IMR-90 (cell line): ENCODE results near the gene DPF3. TPM values are rescaled to one million over a fixed set of nuclear protein-coding genes. Genes with fewer than 3 reads are reported as not detected.
A peak's percentile ranks its signal among the peaks of the same experiment; 100 is the strongest.

Experiments
- ATAC-seq: fragments of 200-7000 bp; cut with Tn5 transposase; 2 replicates; pipeline ENCODE4 v1.9.1; 2020; ENCODE audit warnings: low read depth, mild to moderate bottlenecking, moderate library complexity
- BruUV-seq: library from RNA; stranded (reverse); fragments of 400-500 nt; replicated peaks from 2 replicates; lab custom pipeline; 2021; lab: Mats Ljungman, UMichigan
- CTCF ChIA-PET: fragments of 300-600 bp; formaldehyde crosslinking; extraction: SDS; loops from one replicate; lab custom pipeline; 2021; ENCODE audit warnings: antibody characterized with exemption; lab: Yijun Ruan, JAX
- POLR2A ChIA-PET: fragments of 300-600 bp; sonication (Branson Sonifier 250); formaldehyde crosslinking; loops from one replicate; lab custom pipeline; 2022; ENCODE audit warnings: antibody characterized with exemption; ENCODE audit not compliant: unreplicated experiment; lab: Charles Lee
- DNase-seq: peaks from one replicate; pipeline ENCODE4 v3.0.0; 2013
- H2AFZ ChIP-seq: replicated peaks from 2 replicates; pipeline ENCODE3; 2013; ENCODE audit warnings: low read length, mild to moderate bottlenecking; ENCODE audit not compliant: poor library complexity
- H2AK5ac ChIP-seq: 2 replicates; pipeline ENCODE4 v1.6.1; 2013; ENCODE audit warnings: low read depth, low read length, inconsistent platforms
- H2AK9ac ChIP-seq: replicated peaks from 2 replicates; pipeline ENCODE3; 2013; ENCODE audit warnings: mild to moderate bottlenecking, low read depth, low read length, moderate library complexity; ENCODE audit not compliant: poor library complexity
- H2BK120ac ChIP-seq: 2 replicates; pipeline ENCODE4 v1.6.1; 2013; ENCODE audit warnings: low read depth, low read length, inconsistent platforms
- H2BK15ac ChIP-seq: 3 replicates; pipeline ENCODE4 v1.6.1; 2013; ENCODE audit warnings: low read depth, low read length, inconsistent platforms
- H2BK20ac ChIP-seq: 2 replicates; pipeline ENCODE4 v1.6.1; 2013; ENCODE audit warnings: low read depth, mild to moderate bottlenecking, inconsistent platforms, low read length, moderate library complexity
- H2BK5ac ChIP-seq: 2 replicates; pipeline ENCODE4 v1.6.1; 2013; ENCODE audit warnings: mild to moderate bottlenecking, low read depth, low read length, inconsistent platforms; ENCODE audit not compliant: poor library complexity, severe bottlenecking
- H3K14ac ChIP-seq: replicated peaks from 2 replicates; pipeline ENCODE4 v1.6.1; 2013; ENCODE audit warnings: low read depth, low read length, inconsistent platforms
- H3K18ac ChIP-seq: 2 replicates; pipeline ENCODE4 v1.6.1; 2013; ENCODE audit warnings: low read depth, low read length, control low read depth
- H3K23ac ChIP-seq: 2 replicates; pipeline ENCODE4 v1.6.1; 2013; ENCODE audit warnings: low read depth, low read length, inconsistent platforms
- H3K27ac ChIP-seq: 2 replicates; pipeline ENCODE4 v1.5.1; 2013; ENCODE audit warnings: mild to moderate bottlenecking, control low read depth, low read length; ENCODE audit not compliant: insufficient read depth
- H3K27me3 ChIP-seq: 2 replicates; pipeline ENCODE4 v1.6.1; 2013; ENCODE audit warnings: low read length; ENCODE audit not compliant: control insufficient read depth, insufficient read depth
- H3K36me3 ChIP-seq: 2 replicates; pipeline ENCODE4 v1.6.1; 2013; ENCODE audit warnings: low read length, mixed read lengths; ENCODE audit not compliant: control insufficient read depth, insufficient read depth
- H3K4ac ChIP-seq: 2 replicates; pipeline ENCODE4 v1.6.1; 2013; ENCODE audit warnings: low read depth, low read length, inconsistent platforms
- H3K4me1 ChIP-seq: 2 replicates; pipeline ENCODE4 v1.6.1; 2013; ENCODE audit warnings: low read length, mixed read lengths; ENCODE audit not compliant: control insufficient read depth, insufficient read depth
- H3K4me2 ChIP-seq: 2 replicates; pipeline ENCODE4 v1.6.1; 2013; ENCODE audit warnings: low read depth, mild to moderate bottlenecking, control low read depth, low read length, moderate library complexity
- H3K4me3 ChIP-seq: 2 replicates; pipeline ENCODE4 v1.5.1; 2013; ENCODE audit warnings: low read depth, mild to moderate bottlenecking, control low read depth, low read length, moderate library complexity; ENCODE audit not compliant: insufficient read depth
- H3K56ac ChIP-seq: 2 replicates; pipeline ENCODE4 v1.6.1; 2013; ENCODE audit warnings: low read length, inconsistent platforms; ENCODE audit not compliant: insufficient read depth; ENCODE audit errors: extremely low read depth
- H3K79me1 ChIP-seq, 2 experiments: 2 replicates each; pipeline ENCODE4 v1.6.1; 2013; ENCODE audit warnings: low read length in 2 of 2, inconsistent platforms in 1 of 2, low read depth in 1 of 2
- H3K9ac ChIP-seq: 2 replicates; pipeline ENCODE4 v1.6.1; 2013; ENCODE audit warnings: low read depth, low read length, control low read depth
- H3K9me1 ChIP-seq: 2 replicates; pipeline ENCODE4 v1.6.1; 2013; ENCODE audit warnings: low read length, inconsistent platforms; ENCODE audit not compliant: insufficient read depth
- H3K9me3 ChIP-seq: 2 replicates; pipeline ENCODE4 v1.6.1; 2013; ENCODE audit warnings: low read length; ENCODE audit not compliant: control insufficient read depth, insufficient read depth
- H4K20me1 ChIP-seq: 2 replicates; pipeline ENCODE4 v1.6.1; 2013; ENCODE audit warnings: low read length, inconsistent platforms; ENCODE audit not compliant: insufficient read depth
- H4K5ac ChIP-seq: 2 replicates; pipeline ENCODE4 v1.6.1; 2013; ENCODE audit warnings: mild to moderate bottlenecking, low read depth, low read length, control low read depth
- H4K8ac ChIP-seq, 2 experiments: 2 replicates each; pipeline ENCODE4 v1.6.1; 2013; ENCODE audit warnings: low read depth in 2 of 2, low read length in 2 of 2, control low read depth in 1 of 2, inconsistent platforms in 1 of 2
- H4K91ac ChIP-seq: 2 replicates; pipeline ENCODE4 v1.6.1; 2013; ENCODE audit warnings: low read depth, low read length, inconsistent platforms; ENCODE audit not compliant: insufficient read depth
- BHLHE40 ChIP-seq: fragments of 150-350 bp; IDR thresholded peaks from 2 replicates; pipeline ENCODE4 v1.6.1; 2016; ENCODE audit warnings: mild to moderate bottlenecking, low read depth, low read length
- CEBPB ChIP-seq: IDR thresholded peaks from 2 replicates; pipeline ENCODE4 v1.6.1; 2012; ENCODE audit warnings: low read depth, low read length, improper control_type of control experiment
- CHD1 ChIP-seq: IDR thresholded peaks from 2 replicates; pipeline ENCODE4 v1.6.1; 2012; ENCODE audit warnings: low read depth, low read length, improper control_type of control experiment
- FOS ChIP-seq: fragments of 150-350 bp; IDR thresholded peaks from 2 replicates; pipeline ENCODE4 v1.6.1; 2016; ENCODE audit warnings: low read depth, low read length
- MAFK ChIP-seq: IDR thresholded peaks from 2 replicates; pipeline ENCODE4 v1.6.1; 2012; ENCODE audit warnings: low read depth, low read length, improper control_type of control experiment
- MAZ ChIP-seq: IDR thresholded peaks from 2 replicates; pipeline ENCODE4 v1.6.1; 2012; ENCODE audit warnings: low read depth, mild to moderate bottlenecking, low read length, improper control_type of control experiment, moderate library complexity, borderline replicate concordance
- MXI1 ChIP-seq: IDR thresholded peaks from 2 replicates; pipeline ENCODE4 v1.6.1; 2012; ENCODE audit warnings: low read depth, mild to moderate bottlenecking, low read length, moderate library complexity, borderline replicate concordance
- NFE2L2 ChIP-seq: fragments of 150-350 bp; IDR thresholded peaks from 2 replicates; pipeline ENCODE4 v1.6.1; 2016; ENCODE audit warnings: low read depth, mild to moderate bottlenecking, low read length
- POLR2A ChIP-seq: IDR thresholded peaks from 2 replicates; pipeline ENCODE4 v1.6.1; 2012; ENCODE audit warnings: mild to moderate bottlenecking, low read depth, low read length
- RAD21 ChIP-seq: IDR thresholded peaks from 2 replicates; pipeline ENCODE4 v1.6.1; 2012; ENCODE audit warnings: low read length, improper control_type of control experiment
- RCOR1 ChIP-seq: IDR thresholded peaks from 2 replicates; pipeline ENCODE4 v1.6.1; 2012; ENCODE audit warnings: mild to moderate bottlenecking, low read length, improper control_type of control experiment; ENCODE audit not compliant: insufficient replicate concordance
- RFX5 ChIP-seq: IDR thresholded peaks from 2 replicates; pipeline ENCODE4 v1.8.0; 2012; ENCODE audit warnings: low read depth, mild to moderate bottlenecking, low read length, moderate library complexity
- SMC3 ChIP-seq: fragments of 150-350 bp; IDR thresholded peaks from 2 replicates; pipeline ENCODE4 v1.6.1; 2016; ENCODE audit warnings: low read depth, mild to moderate bottlenecking, antibody characterized with exemption, low read length, moderate library complexity
- WGBS, 2 experiments: methylation state at CpG; one replicate each; pipeline versions ENCODE4 v1.1.5 to v1.1.7; 2013; ENCODE audit warnings: missing lambda C conversion rate in 2 of 2; ENCODE audit not compliant: insufficient read length in 1 of 2; ENCODE audit errors: extremely low coverage in 2 of 2; 5-methylcytosine and 5-hydroxymethylcytosine counted together
- dilution Hi-C: fragments of 300-500 bp; cut with HindIII; formaldehyde crosslinking; loops from one replicate; pipeline ENCODE4 v1.14.3; 2018; ENCODE audit warnings: low sequenced_read_pairs; ENCODE audit not compliant: unreplicated experiment
- in situ Hi-C: fragments of 300-500 bp; cut with MboI; formaldehyde crosslinking; loops from 3 replicates; pipeline ENCODE4 v1.14.3; 2019; ENCODE audit warnings: low sequenced_read_pairs, inconsistent platforms, mixed read lengths
- intact Hi-C: fragments of 100-400 bp; cut with micrococcal nuclease; formaldehyde crosslinking; loops from 2 replicates; pipeline ENCODE4 v1.10.0; 2022
- polyA plus RNA-seq, 3 experiments: library from polyadenylated mRNA; depleted of rRNA; stranded (reverse); fragments of >200 nt; gene quantifications; 2 replicates each; pipeline ENCODE4 v1.2.3, GENCODE V29; 2012; ENCODE audit warnings: low replicate concordance in 1 of 3
- total RNA-seq: library from RNA; depleted of rRNA; stranded (reverse); fragments of >200 nt; gene quantifications from 2 replicates; pipeline ENCODE4 v1.2.3, GENCODE V29; 2012
- TF ChIP-seq, protein P1 (sequence below): conservative IDR thresholded peaks from 2 replicates; pipeline ENCODE4 v1.5.1; 2012; ENCODE audit warnings: mild to moderate bottlenecking, low read depth, low read length, improper control_type of control experiment
- TF ChIP-seq, protein P2 (sequence below): fragments of 150-350 bp; IDR thresholded peaks from 2 replicates; pipeline ENCODE4 v1.6.1; 2016; ENCODE audit warnings: low read depth, mild to moderate bottlenecking, low read length, moderate library complexity, borderline replicate concordance
- TF ChIP-seq, protein P3 (sequence below): fragments of 150-350 bp; IDR thresholded peaks from 2 replicates; pipeline ENCODE4 v1.6.1; 2017; ENCODE audit warnings: mild to moderate bottlenecking, antibody characterized with exemption, low read length, low read depth

Gene DPF3
- total and polyA plus RNA-seq, 2 of the 4 experiments (the other 2 are of a cell fraction): 30.5 to 32.8 TPM

DNA sequence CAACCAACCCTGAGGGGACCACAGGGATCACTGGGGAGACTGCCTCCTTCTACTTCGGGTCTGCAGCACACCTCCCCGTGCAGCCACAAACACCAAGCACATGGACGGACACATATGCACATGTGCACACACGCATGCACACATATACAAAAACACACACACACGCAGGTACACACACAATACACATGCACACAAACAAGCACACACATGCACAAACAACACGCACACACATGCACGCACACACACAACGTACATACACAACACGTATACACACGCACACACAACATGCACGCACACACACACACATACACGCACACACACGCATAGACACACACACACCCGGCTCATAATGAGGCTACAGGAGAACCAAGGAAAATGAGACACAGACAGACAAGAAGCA lies 203.6 kb downstream of the DPF3 start:
- no peak overlapping the region for H3K9ac ChIP-seq
- no peaks in the 10 kb centered on the region for H4K20me1 ChIP-seq
- no peak overlapping the region for H3K14ac ChIP-seq
- H3K4me2 ChIP-seq: no peak overlapping the region
- peak overlapping the region; percentile 40 for H2BK5ac ChIP-seq
- no peak overlapping the region for H3K18ac ChIP-seq
- peaks cover 27% of the 10 kb centered on the region for H3K36me3 ChIP-seq
- in situ Hi-C loops: no loop called here
- H4K8ac ChIP-seq: no peak overlapping the region
- no peak overlapping the region for H3K4me3 ChIP-seq
- H3K27me3 ChIP-seq: no peaks in the 10 kb centered on the region
- no TSS peak for BruUV-seq
- H3K23ac ChIP-seq: no peak overlapping the region
- no peak overlapping the region for H2BK120ac ChIP-seq
- dilution Hi-C loops: no loop called here
- H3K4ac ChIP-seq: no peak overlapping the region
- no peak for ATAC-seq
- no peak for DNase-seq
- H3K9me1 ChIP-seq: peaks cover 16% of the 10 kb centered on the region
- intact Hi-C loops: no loop called here
- 95% methylated on average over 3 of the region's 14 CpGs; no CpG with 5 or more reads in 1 of the 2 experiments for WGBS, 2 experiments
- H3K4me1 ChIP-seq: peaks cover 1% of the 10 kb centered on the region; the same call in 1 of the 2 replicates
- peak overlapping the region; percentile 66; the same call in 1 of the 2 replicates for H2AK5ac ChIP-seq
- POLR2A ChIA-PET: no interaction called here
- CTCF ChIA-PET: no interaction called here
- H2AFZ ChIP-seq: no peak overlapping the region
- H2BK20ac ChIP-seq: no peak overlapping the region
- H3K79me1 ChIP-seq: peaks cover 0 to 16% of the 10 kb centered on the region in 2 experiments; a peak in 1 of 4 replicates
- no peak for TF ChIP-seq CHD1
- no peak for TF ChIP-seq NFE2L2
- TF ChIP-seq, protein P1, sequence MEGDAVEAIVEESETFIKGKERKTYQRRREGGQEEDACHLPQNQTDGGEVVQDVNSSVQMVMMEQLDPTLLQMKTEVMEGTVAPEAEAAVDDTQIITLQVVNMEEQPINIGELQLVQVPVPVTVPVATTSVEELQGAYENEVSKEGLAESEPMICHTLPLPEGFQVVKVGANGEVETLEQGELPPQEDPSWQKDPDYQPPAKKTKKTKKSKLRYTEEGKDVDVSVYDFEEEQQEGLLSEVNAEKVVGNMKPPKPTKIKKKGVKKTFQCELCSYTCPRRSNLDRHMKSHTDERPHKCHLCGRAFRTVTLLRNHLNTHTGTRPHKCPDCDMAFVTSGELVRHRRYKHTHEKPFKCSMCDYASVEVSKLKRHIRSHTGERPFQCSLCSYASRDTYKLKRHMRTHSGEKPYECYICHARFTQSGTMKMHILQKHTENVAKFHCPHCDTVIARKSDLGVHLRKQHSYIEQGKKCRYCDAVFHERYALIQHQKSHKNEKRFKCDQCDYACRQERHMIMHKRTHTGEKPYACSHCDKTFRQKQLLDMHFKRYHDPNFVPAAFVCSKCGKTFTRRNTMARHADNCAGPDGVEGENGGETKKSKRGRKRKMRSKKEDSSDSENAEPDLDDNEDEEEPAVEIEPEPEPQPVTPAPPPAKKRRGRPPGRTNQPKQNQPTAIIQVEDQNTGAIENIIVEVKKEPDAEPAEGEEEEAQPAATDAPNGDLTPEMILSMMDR: no peak
- TF ChIP-seq POLR2A: no peak
- TF ChIP-seq RAD21: no peak
- TF ChIP-seq BHLHE40: no peak
- no peak for TF ChIP-seq RCOR1
- no peak for TF ChIP-seq MXI1
- TF ChIP-seq MAZ: no peak
- TF ChIP-seq FOS: no peak
- TF ChIP-seq SMC3: no peak
- no peak for TF ChIP-seq CEBPB
- no peak for TF ChIP-seq MAFK
- TF ChIP-seq, protein P2, sequence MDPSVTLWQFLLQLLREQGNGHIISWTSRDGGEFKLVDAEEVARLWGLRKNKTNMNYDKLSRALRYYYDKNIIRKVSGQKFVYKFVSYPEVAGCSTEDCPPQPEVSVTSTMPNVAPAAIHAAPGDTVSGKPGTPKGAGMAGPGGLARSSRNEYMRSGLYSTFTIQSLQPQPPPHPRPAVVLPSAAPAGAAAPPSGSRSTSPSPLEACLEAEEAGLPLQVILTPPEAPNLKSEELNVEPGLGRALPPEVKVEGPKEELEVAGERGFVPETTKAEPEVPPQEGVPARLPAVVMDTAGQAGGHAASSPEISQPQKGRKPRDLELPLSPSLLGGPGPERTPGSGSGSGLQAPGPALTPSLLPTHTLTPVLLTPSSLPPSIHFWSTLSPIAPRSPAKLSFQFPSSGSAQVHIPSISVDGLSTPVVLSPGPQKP: no peak
- TF ChIP-seq RFX5: no peak
- TF ChIP-seq, protein P3, sequence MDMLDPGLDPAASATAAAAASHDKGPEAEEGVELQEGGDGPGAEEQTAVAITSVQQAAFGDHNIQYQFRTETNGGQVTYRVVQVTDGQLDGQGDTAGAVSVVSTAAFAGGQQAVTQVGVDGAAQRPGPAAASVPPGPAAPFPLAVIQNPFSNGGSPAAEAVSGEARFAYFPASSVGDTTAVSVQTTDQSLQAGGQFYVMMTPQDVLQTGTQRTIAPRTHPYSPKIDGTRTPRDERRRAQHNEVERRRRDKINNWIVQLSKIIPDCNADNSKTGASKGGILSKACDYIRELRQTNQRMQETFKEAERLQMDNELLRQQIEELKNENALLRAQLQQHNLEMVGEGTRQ: no peak
- no peak overlapping the region for H4K5ac ChIP-seq
- H3K9me3 ChIP-seq: no peaks in the 10 kb centered on the region
- H2BK15ac ChIP-seq: no peak overlapping the region
- no peak overlapping the region for H3K56ac ChIP-seq
- no peak overlapping the region for H3K27ac ChIP-seq
- no peak overlapping the region for H4K91ac ChIP-seq
- H2AK9ac ChIP-seq: no peak overlapping the region
